Measurements from ENCODE around the gene LMNTD2. TPM values are rescaled to one million over a fixed set of nuclear protein-coding genes. Genes with fewer than 3 reads are reported as not detected.

The LMNTD2 gene
- total RNA-seq, 1 experiment from 2014 or later: 4.4 TPM

- DNase-seq (ENCODE audit: low spot score): peak; percentile 62
Measured at GRCh38 chr11:568306-569157, 8.0 kb upstream of the LMNTD2 start.

DNA sequence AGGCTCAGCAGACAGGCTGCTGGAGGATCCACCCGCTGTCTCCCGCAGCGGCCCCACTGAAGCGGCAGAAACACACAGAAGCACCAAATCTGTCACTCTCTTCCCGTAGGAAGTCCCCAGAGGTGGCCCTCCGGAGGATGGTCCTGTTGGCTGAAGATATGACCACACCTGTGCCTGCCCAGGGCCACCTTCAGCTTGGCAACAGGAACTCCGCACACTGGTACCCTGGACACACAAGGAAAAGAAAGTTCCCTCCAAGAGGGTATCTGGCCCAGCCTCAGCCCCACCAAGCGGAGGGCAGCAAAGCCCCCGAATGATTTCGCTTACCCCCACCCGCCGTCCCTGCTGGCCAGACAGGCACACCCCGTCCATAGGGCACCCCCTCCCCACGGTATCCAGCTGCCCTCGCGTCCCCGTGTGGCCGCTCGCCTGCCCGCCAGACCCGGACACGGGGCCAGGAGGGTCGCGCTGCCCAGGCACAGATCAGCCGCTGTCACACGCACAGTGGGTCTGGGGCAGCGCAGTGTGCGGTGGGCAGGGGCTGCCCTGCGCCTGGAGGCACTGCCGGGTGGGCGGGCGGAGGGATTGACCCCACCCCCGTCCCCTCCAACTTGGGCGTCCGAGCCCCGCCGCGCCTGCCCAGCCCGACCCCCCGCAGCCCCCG, 7.2 kb upstream of the LMNTD2 start:
- no peak for DNase-seq (ENCODE audit: low spot score)

- DNase-seq (ENCODE audit: low spot score): no peak
Measured at GRCh38 chr11:567011-567628, 6.6 kb upstream of the LMNTD2 start.

DNA sequence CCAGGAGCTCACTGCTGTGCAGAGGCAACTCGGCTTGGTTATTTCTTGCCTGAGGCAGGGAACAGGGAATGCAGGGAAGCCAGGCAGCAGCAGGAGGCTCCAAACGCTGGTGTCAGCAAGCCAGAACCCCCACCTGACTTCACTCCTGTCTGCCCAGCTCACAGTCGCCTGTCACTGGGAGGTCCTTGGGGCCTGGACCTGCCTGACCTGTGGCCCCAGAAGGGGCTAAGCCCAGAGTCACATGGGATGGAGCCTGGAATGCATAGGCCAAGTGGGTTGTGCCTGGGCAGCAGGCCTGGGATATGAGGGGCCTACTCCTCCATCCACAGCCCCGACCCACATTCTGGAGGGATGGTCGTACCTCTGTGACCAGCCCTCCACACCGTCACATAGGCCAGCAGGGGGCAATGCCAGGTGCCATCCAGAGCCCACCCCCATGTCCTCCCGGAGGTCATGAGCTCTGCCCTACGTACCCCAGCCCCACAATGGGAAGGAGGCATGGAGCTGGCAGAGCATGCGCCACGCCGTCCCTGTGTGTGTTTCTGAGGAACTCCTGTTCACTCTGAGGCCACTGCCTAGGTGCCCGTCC, 5.5 kb upstream of the LMNTD2 start:
- DNase-seq (ENCODE audit: low spot score): no peak

DNA sequence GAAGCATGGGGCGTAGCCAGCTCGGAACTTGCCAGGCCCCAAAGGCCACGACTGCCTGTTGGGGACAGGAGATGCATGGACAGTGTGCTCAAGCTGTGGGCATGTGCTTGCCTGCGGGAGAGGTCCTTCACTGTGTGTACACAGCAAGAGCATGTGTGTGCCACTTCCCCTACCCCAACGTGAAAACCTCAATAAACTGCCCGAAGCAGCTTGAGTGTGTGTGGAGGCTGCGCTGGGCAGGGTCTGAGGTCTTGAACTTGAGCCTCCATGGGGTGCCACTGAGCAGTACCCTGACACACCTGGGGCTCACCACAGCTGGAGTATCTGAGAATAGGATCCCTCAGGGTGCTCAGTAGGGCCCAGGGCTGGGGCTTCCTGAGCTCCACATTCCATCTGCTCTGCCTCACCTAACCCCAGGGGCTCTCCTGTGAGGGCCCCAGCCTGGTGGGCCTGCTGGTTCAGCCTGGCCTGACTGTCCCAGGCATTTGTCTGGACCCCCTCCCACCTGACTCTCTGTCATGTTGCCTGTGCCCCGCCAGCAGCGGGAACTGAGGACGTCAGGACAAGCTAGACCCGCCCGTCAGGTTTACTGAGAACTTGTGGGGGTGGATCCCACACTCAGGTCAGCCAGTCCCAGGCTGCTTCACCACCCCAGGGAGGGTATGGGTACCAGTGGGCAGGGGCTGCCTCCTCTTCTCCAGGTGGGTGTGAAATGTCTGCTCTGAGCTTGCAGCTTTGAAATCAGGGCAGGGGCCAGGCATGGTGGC, 3.5 kb upstream of the LMNTD2 start:
- DNase-seq (ENCODE audit: low spot score): no peak

GRCh38 chr11:563066-563811, 2.7 kb upstream of the LMNTD2 start:
- no peak for DNase-seq (ENCODE audit: low spot score)

GRCh38 chr11:562046-562645, 1.6 kb upstream of the LMNTD2 start:
- DNase-seq (ENCODE audit: low spot score): no peak

DNA sequence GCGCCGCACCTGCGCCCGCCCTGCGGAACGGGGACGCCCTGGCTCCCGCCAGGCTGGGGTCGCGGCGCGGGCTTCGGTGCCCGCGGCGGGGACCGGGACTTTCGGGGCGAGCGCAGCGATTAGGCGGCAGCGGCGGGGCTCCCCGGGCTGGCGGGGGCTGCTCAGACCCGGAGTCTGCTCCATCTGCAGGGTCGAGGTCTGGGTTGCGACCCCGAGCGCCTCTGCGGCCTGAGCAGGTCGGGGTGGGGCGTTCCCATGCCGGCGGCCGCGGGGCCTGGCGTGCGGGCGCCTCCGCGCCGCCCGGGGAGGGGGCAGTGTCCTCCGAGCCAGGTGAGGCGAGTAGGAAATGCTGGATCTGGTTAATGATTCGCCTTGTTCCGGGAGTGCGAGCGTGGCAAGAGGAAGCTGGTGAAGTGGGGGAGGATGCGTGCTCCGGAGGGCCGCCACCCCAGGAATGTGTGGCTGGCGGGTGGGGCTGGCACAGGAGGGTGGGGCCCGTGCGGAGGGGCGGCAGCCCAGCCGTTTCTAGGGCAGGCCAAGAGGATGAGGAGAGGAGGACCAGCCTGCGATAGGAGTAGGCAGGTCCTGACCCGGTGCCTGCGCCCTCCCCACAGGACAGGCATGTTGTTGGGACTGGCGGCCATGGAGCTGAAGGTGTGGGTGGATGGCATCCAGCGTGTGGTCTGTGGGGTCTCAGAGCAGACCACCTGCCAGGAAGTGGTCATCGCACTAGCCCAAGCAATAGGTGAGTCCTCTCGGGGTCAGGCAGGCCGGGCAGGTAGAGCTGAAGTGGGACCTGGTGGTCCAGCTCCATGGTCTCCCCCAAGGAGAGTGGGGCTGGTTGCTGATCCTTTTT, 838 bp upstream of the LMNTD2 start:
- peak; percentile 49 for DNase-seq (ENCODE audit: low spot score)

- DNase-seq (ENCODE audit: low spot score): no peak
Measured at GRCh38 chr11:559712-560304, 730 bp downstream of the LMNTD2 start.

- DNase-seq (ENCODE audit: low spot score): no peak
Measured at GRCh38 chr11:559020-559620, 1.4 kb downstream of the LMNTD2 start.

- DNase-seq (ENCODE audit: low spot score): no peak
Measured at GRCh38 chr11:558503-558902, 2.0 kb downstream of the LMNTD2 start.

- DNase-seq (ENCODE audit: low spot score): no peak
Measured at GRCh38 chr11:557328-558132, 3.0 kb downstream of the LMNTD2 start.

DNA sequence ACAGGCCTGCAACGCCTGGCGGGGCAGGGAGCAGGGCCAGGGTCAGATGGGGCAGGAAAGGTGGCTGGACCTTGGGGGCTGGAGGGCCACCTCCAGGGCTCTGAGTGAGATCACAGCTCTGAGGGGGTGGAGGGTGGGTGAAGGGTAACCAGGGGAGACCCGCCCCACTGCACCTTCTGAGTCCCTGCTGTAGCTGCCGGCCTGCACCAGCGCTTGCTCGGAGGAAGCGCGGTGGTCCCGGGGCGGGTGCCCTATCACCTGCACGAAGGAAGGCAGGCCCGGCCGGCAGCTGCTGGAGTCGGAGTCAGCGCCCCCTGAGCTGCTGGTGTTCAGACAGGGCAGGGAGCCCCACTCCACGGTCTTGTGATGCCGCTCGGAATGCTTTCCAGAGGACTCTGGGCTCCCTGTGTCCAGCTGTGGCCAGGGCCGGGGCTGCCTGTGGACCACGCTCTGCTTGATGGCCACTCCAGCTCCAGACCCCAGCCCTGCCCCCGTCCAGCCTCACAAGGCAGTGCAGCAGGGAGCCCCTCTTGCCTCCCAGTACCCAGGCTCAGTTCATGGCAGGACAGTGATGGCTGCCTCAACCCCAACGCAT, 3.8 kb downstream of the LMNTD2 start:
- DNase-seq (ENCODE audit: low spot score): no peak

GRCh38 chr11:555780-556661, 4.5 kb downstream of the LMNTD2 start:
- no peak for DNase-seq (ENCODE audit: low spot score)

DNA sequence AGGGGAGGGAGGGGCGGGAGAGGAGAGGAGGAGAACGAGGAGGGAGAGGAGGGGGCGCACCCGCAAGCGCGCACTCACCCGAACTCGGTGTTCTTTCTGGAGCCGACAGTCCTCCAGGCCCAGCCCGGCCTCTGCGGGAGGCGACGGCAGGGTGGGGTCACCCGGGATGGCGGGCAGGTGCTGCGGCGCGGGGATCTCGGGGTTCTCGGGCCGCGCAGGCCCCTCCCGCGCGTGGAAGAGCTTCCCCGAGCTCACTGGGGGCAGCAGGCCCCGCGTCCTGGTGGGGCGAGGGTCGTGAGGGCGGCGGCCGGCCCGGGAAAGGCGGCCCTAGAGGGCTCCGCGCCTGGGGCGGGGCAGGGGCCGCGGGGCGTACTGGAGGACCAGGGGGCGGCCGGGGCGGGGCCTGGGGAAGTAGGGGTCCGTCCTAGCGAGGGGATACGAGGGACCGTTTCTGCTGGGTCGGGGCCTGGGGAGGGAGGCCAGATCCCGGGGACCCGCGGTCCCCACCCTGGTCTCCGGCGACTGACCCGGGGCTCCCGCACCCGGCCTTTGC, 5.2 kb downstream of the LMNTD2 start:
- DNase-seq (ENCODE audit: low spot score): no peak

All from A172 (cell line).